ENCODE results near the gene MAD1L1. TPM values are rescaled to one million over a fixed set of nuclear protein-coding genes. Genes with fewer than 3 reads are reported as not detected.

The MAD1L1 gene
- total and polyA plus RNA-seq, 2 of the 13 experiments (the other 11 are each of a cell fraction or from before 2014, with no cell fraction given): 17.4 to 64.7 TPM

DNA sequence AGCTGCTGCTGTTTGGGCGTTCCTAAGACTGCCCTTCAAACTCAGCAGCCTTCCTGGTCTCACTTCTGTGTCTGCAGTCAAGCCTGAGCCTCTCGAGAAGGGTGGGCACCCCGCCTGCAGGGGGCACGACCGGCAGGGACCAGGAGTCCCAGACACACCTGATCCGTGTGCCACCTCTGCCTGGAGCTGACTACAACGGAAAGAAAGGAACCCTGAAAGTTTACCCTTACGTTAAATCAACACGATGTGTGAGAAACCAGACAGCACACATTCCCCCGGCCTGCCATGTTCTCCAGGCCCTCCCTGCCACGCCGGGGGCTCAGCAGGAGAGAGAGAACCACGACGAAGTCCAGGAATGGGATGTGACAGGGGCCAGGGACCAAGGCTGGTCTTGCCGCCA is 5.0 kb downstream of the MAD1L1 start:
- peaks cover 24% of the 10 kb centered on the region for H3K4me1 ChIP-seq (ENCODE audit: insufficient read depth, low read length)
- DNase-seq (ENCODE audit: low spot score) (no peak), ATAC-seq (no peak), FAIRE-seq (no peak)
- no peak overlapping the region for H3K27ac ChIP-seq (ENCODE audit: extremely low read length, insufficient read depth, low read length)
- peaks cover 3% of the 10 kb centered on the region; the same call in 1 of the 2 replicates for H4K20me1 ChIP-seq (ENCODE audit: insufficient read depth, low read length)
- H3K36me3 ChIP-seq (replicated peaks in 1 of 2; ENCODE audit: control insufficient read depth in 1 of 2, insufficient read depth in 2 of 2, low read length in 2 of 2): peaks cover 29 to 75% of the 10 kb centered on the region in 2 experiments
- no peaks in the 10 kb centered on the region for H3K27me3 ChIP-seq (ENCODE audit: control insufficient read depth in 1 of 2, insufficient read depth in 2 of 2, low read length in 2 of 2)
- H3K4me2 ChIP-seq (ENCODE audit: low read depth, low read length): no peak overlapping the region
- no peak overlapping the region for H2AFZ ChIP-seq (ENCODE audit: low read length)
- intact Hi-C loops (cut with micrococcal nuclease; ENCODE audit: unreplicated experiment): no loop called here
- no peak overlapping the region for H3K4me3 ChIP-seq (replicated peaks in 1 of 3; ENCODE audit: insufficient read depth in 1 of 3, low read depth in 2 of 3, low read length in 3 of 3)
- in situ Hi-C loops (cut with HindIII; ENCODE audit: extremely low pct_ligation_motif_present, low pct_unique_long_range_greater_than_20kb): no loop called here
- no peaks in the 10 kb centered on the region for H3K9me3 ChIP-seq (ENCODE audit: low read length)
- ChIA-PET CTCF (ENCODE audit: low intra/inter-chr PET ratio, low total read pairs) (no interaction called here), POLR2A (no interaction called here)
- no peak overlapping the region for H3K9ac ChIP-seq (ENCODE audit: insufficient read depth, low read depth, low read length)
- TF ChIP-seq ZNF724P (CRISPR knock-in tag; IDR thresholded peaks at IDR 0.05; ENCODE audit: borderline replicate concordance) (no peak), EP300 (IDR thresholded peaks at IDR 0.05; ENCODE audit: low read depth in 2 of 2, low read length in 2 of 2) (no peak), EP300 (CRISPR knock-in tag; IDR thresholded peaks at IDR 0.05; ENCODE audit: borderline replicate concordance) (no peak), JUN (CRISPR knock-in tag; IDR thresholded peaks at IDR 0.05) (no peak)
- WGBS (ENCODE audit: low lambda C conversion rate): 94% methylated on average over 15 of the region's 15 CpGs
- no TSS peak for BruUV-seq (replicated peaks)
- H3K79me2 ChIP-seq (ENCODE audit: insufficient read depth, low read length): peaks cover 67% of the 10 kb centered on the region

DNA sequence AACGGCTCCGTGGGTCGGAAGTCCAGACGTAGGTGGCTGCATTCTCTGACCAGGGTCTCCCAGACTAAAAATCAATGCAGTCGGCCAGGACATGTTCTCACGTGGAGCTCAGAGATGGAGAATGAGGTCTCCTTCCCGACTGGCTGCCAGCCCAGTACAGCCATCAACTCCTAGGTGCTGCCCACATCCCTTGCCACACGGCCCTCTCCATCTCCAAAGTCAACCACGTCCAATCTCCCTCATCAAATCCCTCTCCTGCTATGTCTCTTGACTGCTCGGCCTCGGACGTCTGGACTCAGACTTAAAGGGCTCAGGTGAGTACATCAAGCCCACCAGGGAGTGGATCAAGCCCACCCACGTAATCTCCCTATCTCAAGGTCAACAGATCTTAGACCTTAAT is 6.9 kb downstream of the MAD1L1 start:
- H3K27me3 ChIP-seq (ENCODE audit: control insufficient read depth in 1 of 2, insufficient read depth in 2 of 2, low read length in 2 of 2): no peaks in the 10 kb centered on the region
- intact Hi-C loops (cut with micrococcal nuclease; ENCODE audit: unreplicated experiment): no loop called here
- H3K36me3 ChIP-seq (replicated peaks in 1 of 2; ENCODE audit: control insufficient read depth in 1 of 2, insufficient read depth in 2 of 2, low read length in 2 of 2): peaks cover 36 to 89% of the 10 kb centered on the region in 2 experiments
- H3K27ac ChIP-seq (ENCODE audit: extremely low read length, insufficient read depth, low read length): no peak overlapping the region
- WGBS (ENCODE audit: low lambda C conversion rate): 86% methylated on average over 12 of the region's 13 CpGs
- H3K4me2 ChIP-seq (ENCODE audit: low read depth, low read length): no peak overlapping the region
- H3K4me1 ChIP-seq (ENCODE audit: insufficient read depth, low read length): peaks cover 14% of the 10 kb centered on the region
- H3K4me3 ChIP-seq (replicated peaks in 1 of 3; ENCODE audit: insufficient read depth in 1 of 3, low read depth in 2 of 3, low read length in 3 of 3): no peak overlapping the region
- no peak overlapping the region for H3K9ac ChIP-seq (ENCODE audit: insufficient read depth, low read depth, low read length)
- no peak overlapping the region for H2AFZ ChIP-seq (ENCODE audit: low read length)
- peaks cover 56% of the 10 kb centered on the region for H3K79me2 ChIP-seq (ENCODE audit: insufficient read depth, low read length)
- H3K9me3 ChIP-seq (ENCODE audit: low read length): no peaks in the 10 kb centered on the region
- no TSS peak for BruUV-seq (replicated peaks)
- TF ChIP-seq ZNF44 (CRISPR knock-in tag; IDR thresholded peaks at IDR 0.05) (no peak), ZNF543 (CRISPR knock-in tag; IDR thresholded peaks at IDR 0.05) (peak; percentile 100)
- ChIA-PET CTCF (ENCODE audit: low intra/inter-chr PET ratio, low total read pairs) (no interaction called here), POLR2A (no interaction called here)
- in situ Hi-C loops (cut with HindIII; ENCODE audit: extremely low pct_ligation_motif_present, low pct_unique_long_range_greater_than_20kb): no loop called here
- peaks cover 3% of the 10 kb centered on the region; the same call in 1 of the 2 replicates for H4K20me1 ChIP-seq (ENCODE audit: insufficient read depth, low read length)
- ATAC-seq: no peak
- FAIRE-seq: no peak
- DNase-seq (ENCODE audit: low spot score): no peak

Data from HepG2 (cell line).